ENCODE results near the gene IWS1. TPM values are rescaled to one million over a fixed set of nuclear protein-coding genes. Genes with fewer than 3 reads are reported as not detected.

IWS1 gene
- total RNA-seq, 1 experiment from 2014 or later: 46.6 TPM

DNA sequence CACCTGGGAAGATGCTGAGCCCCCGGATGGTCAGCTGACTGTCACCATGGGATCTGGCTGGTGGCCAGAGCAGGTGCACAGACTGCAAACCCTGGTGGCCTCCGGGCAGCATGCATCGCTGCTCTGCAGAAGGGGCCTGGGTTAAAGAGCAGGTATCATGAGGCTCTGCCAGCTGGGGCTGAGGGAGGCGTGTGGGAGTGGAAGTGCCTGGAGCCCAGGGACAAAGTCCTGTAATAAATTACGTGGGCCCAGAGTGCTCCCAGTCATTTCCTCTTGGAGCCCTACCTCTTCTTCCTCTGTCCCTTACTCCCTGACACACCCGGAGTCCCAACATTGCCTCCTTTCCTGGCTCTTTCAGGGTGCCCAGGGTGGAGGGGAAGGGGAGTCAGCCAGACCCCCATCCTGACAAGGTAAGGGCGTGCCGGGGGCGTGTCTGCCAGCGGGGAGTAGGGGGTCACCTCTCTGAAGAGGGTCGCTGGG lies 9.2 kb upstream of the IWS1 start, which contains the start of gene MYO7B:
Gene MYO7B, plus strand, starts transcription at position 262 of the 480 bp plus-strand sequence. CDS start 24,040 bp downstream, outside the sequence.
- POLR2A ChIA-PET: no interaction called here
- H2AFZ ChIP-seq (ENCODE audit: low read depth, low read length, poor library complexity, severe bottlenecking): no peak within 1 kb of the TSS

More for the DNA sequence above, 9.2 kb upstream of the IWS1 start, which contains the start of gene MYO7B:
- H3K9me3 ChIP-seq (ENCODE audit: control insufficient read depth in 1 of 2, insufficient read depth in 1 of 2, low read depth in 1 of 2, low read length in 2 of 2): no peaks in the 10 kb centered on the region
- no peak within 1 kb of the TSS for H3K9ac ChIP-seq (ENCODE audit: low read length)
- ChIA-PET RAD21 (ENCODE audit: low non-redundant PET in 1 of 2, low total read pairs in 2 of 2, uncharacterized antibody in 2 of 2, unreplicated experiment in 2 of 2) (no interaction called here), CTCF (no interaction called here)
- intact Hi-C loops (cut with micrococcal nuclease): no loop called here
- no peak for DNase-seq (ENCODE audit: low read depth, low spot score)
- no TSS peak for BruUV-seq (replicated peaks)
- TF ChIP-seq SIN3A (IDR thresholded peaks at IDR 0.05; ENCODE audit: low read depth): no peak
- TF ChIP-seq FOSL1 (IDR thresholded peaks at IDR 0.05; ENCODE audit: low read depth): no peak
- TF ChIP-seq CBX3 (IDR thresholded peaks at IDR 0.05; ENCODE audit: low read depth): no peak
- TF ChIP-seq ZBTB33 (IDR thresholded peaks at IDR 0.05; ENCODE audit: extremely low read depth, insufficient replicate concordance, low read length): no peak
- no peak for TF ChIP-seq RAD21 (IDR thresholded peaks at IDR 0.05; ENCODE audit: low read depth)
- no peak for TF ChIP-seq CTCF (IDR thresholded peaks at IDR 0.05 in 2 of 3, conservative IDR thresholded peaks at IDR 0.05 in 1 of 3; ENCODE audit: borderline replicate concordance in 1 of 3, insufficient read depth in 1 of 3, low read depth in 2 of 3, low read length in 2 of 3)
- TF ChIP-seq TCF7L2 (IDR thresholded peaks at IDR 0.05; ENCODE audit: borderline replicate concordance, extremely low read depth, insufficient read depth, insufficient read length): no peak
- no peak for TF ChIP-seq CEBPB (IDR thresholded peaks at IDR 0.05; ENCODE audit: low read depth)
- TF ChIP-seq MAX (IDR thresholded peaks at IDR 0.05): no peak
- TF ChIP-seq ZNF274 (IDR thresholded peaks at IDR 0.05; ENCODE audit: low read depth, low read length): no peak
- TF ChIP-seq ATF3 (IDR thresholded peaks at IDR 0.05): no peak
- no peak for TF ChIP-seq JUND (IDR thresholded peaks at IDR 0.05)
- no peak for TF ChIP-seq EZH2phosphoT487 (IDR thresholded peaks at IDR 0.05; ENCODE audit: borderline replicate concordance)
- TF ChIP-seq ZFX (IDR thresholded peaks at IDR 0.05): no peak
- no peak for TF ChIP-seq REST (IDR thresholded peaks at IDR 0.05; ENCODE audit: low read depth)
- no peak for TF ChIP-seq EZH2 (IDR thresholded peaks at IDR 0.05)
- no peak for TF ChIP-seq EGR1 (IDR thresholded peaks at IDR 0.05; ENCODE audit: low read depth)
- no peak for TF ChIP-seq ELF1 (IDR thresholded peaks at IDR 0.05; ENCODE audit: borderline replicate concordance, low read depth)
- H3K27me3 ChIP-seq (ENCODE audit: insufficient read depth, low read length): peaks cover 11% of the 10 kb centered on the region
- H3K4me3 ChIP-seq (replicated peaks in 1 of 2; ENCODE audit: low read depth in 1 of 2, low read length in 2 of 2): no peak within 1 kb of the TSS
- no peak within 1 kb of the TSS for H3K27ac ChIP-seq (ENCODE audit: low read depth, low read length)
- no peaks in the 10 kb centered on the region for H4K20me1 ChIP-seq (ENCODE audit: insufficient read depth)
- ATAC-seq: no peak
- no peaks in the 10 kb centered on the region for H3K79me2 ChIP-seq (ENCODE audit: insufficient read depth, low read length)
- H3K36me3 ChIP-seq (ENCODE audit: control insufficient read depth in 1 of 2, insufficient read depth in 2 of 2, low read length in 2 of 2): no peaks in the 10 kb centered on the region
- no peak within 1 kb of the TSS for H3K4me2 ChIP-seq (ENCODE audit: low read length)
- H3K9me2 ChIP-seq (ENCODE audit: insufficient read depth): no peaks in the 10 kb centered on the region
- peaks cover 0 to 7% of the 10 kb centered on the region in 2 experiments; a peak in 1 of 4 replicates for H3K4me1 ChIP-seq (ENCODE audit: control insufficient read depth in 1 of 2, insufficient read depth in 2 of 2, low read length in 2 of 2)

Data from HCT116 (cell line).